SK-N-SH (cell line): Measurements from ENCODE around the gene PBRM1. TPM values are rescaled to one million over a fixed set of nuclear protein-coding genes. Genes with fewer than 3 reads are reported as not detected.

Experiments used
- CTCF ChIA-PET: fragments of 300-600, 350-600 bp; formaldehyde crosslinking; extraction: SDS; loops from one replicate; lab custom pipeline; 2021; lab: Yijun Ruan, JAX
- POLR2A ChIA-PET: fragments of 350-600 bp; sonication (Branson Sonifier 250); formaldehyde crosslinking; extraction: SDS; loops from one replicate; lab custom pipeline; 2020; ENCODE audit warnings: antibody characterized with exemption, inconsistent platforms; lab: Yijun Ruan, JAX
- DNase-seq: peaks from one replicate; pipeline ENCODE4 v3.0.0; 2012
- H2AFZ ChIP-seq: fragments of 200-600 bp; sonication (generic); 2 replicates; pipeline ENCODE4 v1.8.1; 2016; ENCODE audit warnings: antibody characterized with exemption, mild to moderate bottlenecking, low read depth
- H3F3A ChIP-seq: fragments of 200-600 bp; sonication (generic); replicated peaks from 2 replicates; pipeline ENCODE3; 2016; ENCODE audit warnings: antibody characterized with exemption, mild to moderate bottlenecking; ENCODE audit not compliant: insufficient read depth
- H3K27ac ChIP-seq, 2 experiments: fragments of 200-500 bp in 1 of 2; fragments of 200-600 bp in 1 of 2; sonication (Bioruptor generic) in 1 of 2; sonication (generic), shearing (Covaris generic) in 1 of 2; 2 replicates each; pipeline versions ENCODE4 v1.5.1 to v1.6.1; 2014 to 2016; ENCODE audit warnings: low read depth in 2 of 2, inconsistent platforms in 1 of 2, low read length in 1 of 2, mild to moderate bottlenecking in 1 of 2, mixed read lengths in 1 of 2
- H3K27me3 ChIP-seq: fragments of 200-600 bp; sonication (generic), shearing (Covaris generic); 2 replicates; pipeline ENCODE4 v1.6.1; 2016; ENCODE audit warnings: mixed run types; ENCODE audit not compliant: insufficient read depth
- H3K36me3 ChIP-seq, 2 experiments: fragments of 200-500 bp in 1 of 2; fragments of 200-600 bp in 1 of 2; sonication (Bioruptor generic) in 1 of 2; sonication (generic) in 1 of 2; replicated peaks in 1 of 2; 2 replicates each; pipeline versions ENCODE3 to v1.5.1; 2014 to 2016; ENCODE audit warnings: low read length in 1 of 2, mild to moderate bottlenecking in 1 of 2; ENCODE audit not compliant: insufficient read depth in 2 of 2, control insufficient read depth in 1 of 2
- H3K4me1 ChIP-seq, 2 experiments: fragments of 200-500 bp in 1 of 2; fragments of 200-600 bp in 1 of 2; sonication (Bioruptor generic) in 1 of 2; sonication (generic), shearing (Covaris generic) in 1 of 2; 2 replicates each; pipeline versions ENCODE4 v1.5.1 to v1.6.1; 2014 to 2016; ENCODE audit warnings: low read depth in 1 of 2, low read length in 1 of 2, mixed run types in 1 of 2; ENCODE audit not compliant: insufficient read depth in 2 of 2, control insufficient read depth in 1 of 2
- H3K4me2 ChIP-seq: fragments of 200-600 bp; sonication (generic), shearing (Covaris generic); 2 replicates; pipeline ENCODE4 v1.6.1; 2017; ENCODE audit warnings: mixed run types
- H3K4me3 ChIP-seq, 2 experiments: fragments of 200-500 bp in 1 of 2; fragments of 200-600 bp in 1 of 2; sonication (Bioruptor generic) in 1 of 2; sonication (generic), shearing (Covaris generic) in 1 of 2; 2 replicates each; pipeline versions ENCODE4 v1.5.1 to v1.8.1; 2014 to 2016; ENCODE audit warnings: low read depth in 2 of 2, inconsistent platforms in 1 of 2, low read length in 1 of 2, mild to moderate bottlenecking in 1 of 2, mixed read lengths in 1 of 2, moderate library complexity in 1 of 2
- H3K79me2 ChIP-seq: fragments of 200-600 bp; sonication (generic); 2 replicates; pipeline ENCODE4 v1.8.1; 2017; ENCODE audit warnings: mild to moderate bottlenecking; ENCODE audit not compliant: insufficient read depth
- H3K9ac ChIP-seq: fragments of 200-600 bp; sonication (generic); 2 replicates; pipeline ENCODE4 v1.6.1; 2017; ENCODE audit warnings: mixed run types
- H3K9me2 ChIP-seq: fragments of 200-600 bp; sonication (generic); 2 replicates; pipeline ENCODE4 v1.6.1; 2017; ENCODE audit warnings: mixed run types
- H3K9me3 ChIP-seq: fragments of 200-600 bp; sonication (generic); 2 replicates; pipeline ENCODE4 v1.6.1; 2017; ENCODE audit warnings: mixed run types, mild to moderate bottlenecking, moderate library complexity
- H4K20me1 ChIP-seq: fragments of 200-600 bp; sonication (generic); 2 replicates; pipeline ENCODE4 v1.6.1; 2017; ENCODE audit warnings: mild to moderate bottlenecking, mixed run types; ENCODE audit not compliant: insufficient read depth
- CTCF ChIP-seq: fragments of 200-600 bp; sonication (generic); IDR thresholded peaks from 2 replicates; pipeline ENCODE4 v1.6.1; 2017; ENCODE audit warnings: antibody characterized with exemption, mild to moderate bottlenecking, moderate library complexity
- ELF1 ChIP-seq: IDR thresholded peaks from 2 replicates; pipeline ENCODE4 v1.4.0; 2012
- EP300 ChIP-seq, 2 experiments: IDR thresholded peaks; 2 replicates each; pipeline versions ENCODE4 v1.4.0 to v1.6.1; 2012; ENCODE audit warnings: borderline replicate concordance in 1 of 2, low read depth in 1 of 2, low read length in 1 of 2
- EZH2phosphoT487 ChIP-seq: fragments of 200-600 bp; sonication (generic); IDR thresholded peaks from 2 replicates; pipeline ENCODE4 v1.6.1; 2017; ENCODE audit warnings: low read depth, mixed run types, mild to moderate bottlenecking, antibody characterized with exemption, moderate library complexity, borderline replicate concordance
- FOSL2 ChIP-seq: IDR thresholded peaks from 2 replicates; pipeline ENCODE4 v1.4.0; 2012; ENCODE audit warnings: low read depth, mild to moderate bottlenecking, moderate library complexity, borderline replicate concordance
- FOXJ3 ChIP-seq: sonication (generic); formaldehyde crosslinking; IDR thresholded peaks from 2 replicates; pipeline ENCODE4 v1.5.1; 2020; ENCODE audit warnings: mild to moderate bottlenecking, missing genetic modification reagents
- FOXM1 ChIP-seq: IDR thresholded peaks from 2 replicates; pipeline ENCODE4 v1.4.0; 2012; ENCODE audit warnings: low read depth, mild to moderate bottlenecking
- GABPA ChIP-seq: IDR thresholded peaks from 2 replicates; pipeline ENCODE4 v1.4.0; 2012; ENCODE audit warnings: low read depth, mild to moderate bottlenecking
- IRF3 ChIP-seq: fragments of 150-350 bp; IDR thresholded peaks from 2 replicates; pipeline ENCODE4 v1.6.1; 2016; ENCODE audit warnings: mild to moderate bottlenecking, low read depth, low read length
- JUND ChIP-seq: IDR thresholded peaks from 2 replicates; pipeline ENCODE4 v1.4.0; 2012
- MAX ChIP-seq: IDR thresholded peaks from 2 replicates; pipeline ENCODE4 v1.4.0; 2012; ENCODE audit warnings: low read depth
- MEF2A ChIP-seq: IDR thresholded peaks from 2 replicates; pipeline ENCODE4 v1.4.0; 2012; ENCODE audit warnings: low read depth, borderline replicate concordance
- MXI1 ChIP-seq: IDR thresholded peaks from 2 replicates; pipeline ENCODE4 v1.6.1; 2012; ENCODE audit warnings: mild to moderate bottlenecking, low read depth, low read length, improper control_type of control experiment
- NFIC ChIP-seq: IDR thresholded peaks from 2 replicates; pipeline ENCODE4 v1.4.0; 2012; ENCODE audit warnings: borderline replicate concordance
- NRF1 ChIP-seq: IDR thresholded peaks from 2 replicates; pipeline ENCODE4 v1.6.1; 2012; ENCODE audit warnings: low read depth, mild to moderate bottlenecking, low read length
- PBX3 ChIP-seq: IDR thresholded peaks from 2 replicates; pipeline ENCODE4; 2012
- POLR2AphosphoS5 ChIP-seq: IDR thresholded peaks from 2 replicates; pipeline ENCODE4 v1.6.1; 2012; ENCODE audit warnings: low read depth, low read length
- RAD21 ChIP-seq: IDR thresholded peaks from 2 replicates; pipeline ENCODE4 v1.6.1; 2012; ENCODE audit warnings: mild to moderate bottlenecking, low read length
- RFX5 ChIP-seq: IDR thresholded peaks from 2 replicates; pipeline ENCODE4 v1.6.1; 2012; ENCODE audit warnings: mild to moderate bottlenecking, improper control_type of control experiment, low read length
- SIN3A ChIP-seq: IDR thresholded peaks from 2 replicates; pipeline ENCODE4 v1.6.1; 2012; ENCODE audit warnings: low read depth, mild to moderate bottlenecking, low read length, moderate library complexity, borderline replicate concordance
- SMC3 ChIP-seq: IDR thresholded peaks from 2 replicates; pipeline ENCODE4 v1.6.1; 2012; ENCODE audit warnings: low read depth, low read length, improper control_type of control experiment
- TAF1 ChIP-seq: IDR thresholded peaks from 2 replicates; pipeline ENCODE4 v1.6.1; 2012; ENCODE audit warnings: low read depth, mild to moderate bottlenecking, low read length, moderate library complexity, borderline replicate concordance
- USF1 ChIP-seq: IDR thresholded peaks from 2 replicates; pipeline ENCODE4 v1.4.0; 2012; ENCODE audit warnings: low read depth, borderline replicate concordance
- YY1 ChIP-seq: IDR thresholded peaks from 2 replicates; pipeline ENCODE4 v1.4.0; 2012; ENCODE audit warnings: low read depth, mild to moderate bottlenecking
- ZBTB33 ChIP-seq: IDR thresholded peaks from 2 replicates; pipeline ENCODE4 v1.4.0; 2012; ENCODE audit warnings: low read depth, borderline replicate concordance
- WGBS: methylation state at CpG from one replicate; pipeline ENCODE4 v1.1.6; 2017; ENCODE audit warnings: low lambda C conversion rate; 5-methylcytosine and 5-hydroxymethylcytosine counted together
- polyA plus RNA-seq, 3 experiments: library from polyadenylated mRNA; depleted of rRNA; stranded (reverse); fragments of >200 nt; gene quantifications; 2 replicates each; pipeline ENCODE4 v1.2.3, GENCODE V29; 2012

Gene PBRM1
- 14.0 and 14.3 TPM in 2 replicates for polyA plus RNA-seq (2012; rRNA removed)
- polyA plus RNA-seq (2012; cell fraction: cytosol; rRNA removed) = 13.5 and 14.0 TPM in 2 replicates
- polyA plus RNA-seq (2012; cell fraction: nucleus; rRNA removed) = 14.1 and 19.1 TPM in 2 replicates

- Histone ChIP-seq H3K4me1 (peaks cover 0 to 13% of the 10 kb centered on the region in 2 experiments; a peak in 2 of 4 replicates), H3F3A (peaks cover 23% of the 10 kb centered on the region), H3K9me2 (no peaks in the 10 kb centered on the region), H4K20me1 (no peaks in the 10 kb centered on the region), H3K36me3 (peaks cover 44 to 50% of the 10 kb centered on the region in 2 experiments), H3K27me3 (no peaks in the 10 kb centered on the region), H3K4me2 (peak within 1 kb of the TSS; percentile 80), H2AFZ (peak within 1 kb of the TSS; percentile 68), H3K79me2 (peaks cover 93% of the 10 kb centered on the region), H3K9me3 (no peaks in the 10 kb centered on the region), H3K27ac (peak within 1 kb of the TSS; percentile 86 to 93), H3K9ac (peak within 1 kb of the TSS; percentile 96), H3K4me3 (peak within 1 kb of the TSS; percentile 88 to 95)
- POLR2A ChIA-PET = interaction anchor here (0.8 kb wide), 1 partner anchor 150 kb away, joined by 4 read pairs; the partner anchor contains the start of gene UQCC5
- DNase-seq = peak; percentile 95
- CTCF ChIA-PET = interaction anchor here (0.9 to 1.4 kb wide), 3 partner anchors 12 to 274 kb away, joined by 3 to 5 read pairs (median 3); partner anchors contain the start of genes GLT8D1 and SPCS1
- WGBS = 1% methylated on average over 46 of the region's 82 CpGs
- TF ChIP-seq GABPA (no peak), FOXJ3 (CRISPR knock-in tag) (0 out of 2 replicates have a peak, but pooled peaks have one; percentile 13), SMC3 (no peak), ELF1 (0 out of 2 replicates have a peak, but pooled peaks have one; percentile 45), MAX (peak; percentile 100), RAD21 (no peak), YY1 (no peak), FOSL2 (no peak), ZBTB33 (0 out of 2 replicates have a peak, but pooled peaks have one; percentile 38), FOXM1 (no peak), IRF3 (no peak), MEF2A (no peak), SIN3A (peak; percentile 99), JUND (no peak), CTCF (no peak), TAF1 (peak; percentile 98), EP300 (IDR thresholded peaks at IDR 0.05; ENCODE audit: borderline replicate concordance in 1 of 2, low read depth in 1 of 2, low read length in 1 of 2) (no peak), POLR2AphosphoS5 (peak; percentile 95), MXI1 (peak; percentile 100), PBX3 (no peak), NFIC (no peak), RFX5 (no peak; the same call in 1 of the 2 replicates), USF1 (peak; percentile 62; the same call in 1 of the 2 replicates), EZH2phosphoT487 (no peak), NRF1 (peak; percentile 61)
Observed at GRCh38 chr3:52685709-52686691, at the start of gene PBRM1, which contains the start of gene GNL3. Gene PBRM1, minus strand, starts transcription at chr3:52685913. Gene GNL3, plus strand, starts transcription at chr3:52686032. Its CDS starts 61 bp downstream, at chr3:52686093.
